ENCODE data around the gene MAN2C1.

MAN2C1 gene

DNA sequence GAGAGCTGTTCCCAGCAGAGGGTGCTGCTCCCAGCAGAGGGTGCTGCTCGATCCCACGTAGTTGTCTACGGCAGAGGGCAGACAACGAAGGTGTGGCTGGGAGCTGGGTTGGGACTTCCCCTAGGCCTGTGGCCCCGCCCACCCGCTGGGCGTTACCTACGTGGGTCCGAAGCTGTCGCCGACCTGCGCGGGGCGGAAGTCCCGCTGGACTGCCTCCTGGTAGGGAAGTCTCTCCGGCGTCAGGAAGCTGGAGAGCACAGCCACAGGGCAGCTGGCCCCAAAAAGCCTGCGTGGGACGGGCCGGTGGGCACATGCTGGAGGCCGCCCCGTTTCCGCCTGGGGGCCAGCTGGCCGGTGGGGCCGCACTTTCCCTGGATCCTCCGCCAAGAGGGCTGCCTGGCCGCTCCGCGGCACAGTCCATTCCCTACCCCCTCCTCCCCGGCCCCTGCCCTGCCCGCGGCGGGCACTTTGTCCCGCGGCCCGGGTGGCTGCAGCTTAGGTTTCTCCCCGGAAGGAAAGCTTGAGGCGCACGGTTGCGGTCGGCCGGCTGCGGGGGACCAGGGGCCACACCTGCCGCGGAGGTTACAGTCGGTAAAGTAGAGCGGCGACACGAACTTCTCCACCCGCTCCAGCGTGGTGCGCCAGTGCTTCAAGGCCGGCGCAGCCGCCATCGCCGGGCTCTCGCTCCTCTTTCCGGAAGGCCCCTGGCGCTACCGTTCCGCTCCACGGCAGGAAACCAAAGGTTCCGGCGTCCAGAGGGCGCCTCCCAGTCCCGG lies at the start of gene MAN2C1:
TSS of gene MAN2C1 (minus strand) at position 695 of the 776 bp plus-strand sequence. CDS start at position 671, 24 bp downstream.
- ChIA-PET POLR2A (interaction anchor here (0.5 to 5.9 kb wide), 43 partner anchors 8 to 591 kb away, joined by 3 to 139 read pairs (median 4); partner anchors contain the start of genes COMMD4, IMP3, NEIL1 and PPCDC), CTCF (interaction anchor here (0.5 to 2.9 kb wide), 32 partner anchors 10 to 712 kb away, joined by 3 to 24 read pairs (median 4); partner anchors contain the start of genes IMP3, SIN3A and SNX33)

DNA sequence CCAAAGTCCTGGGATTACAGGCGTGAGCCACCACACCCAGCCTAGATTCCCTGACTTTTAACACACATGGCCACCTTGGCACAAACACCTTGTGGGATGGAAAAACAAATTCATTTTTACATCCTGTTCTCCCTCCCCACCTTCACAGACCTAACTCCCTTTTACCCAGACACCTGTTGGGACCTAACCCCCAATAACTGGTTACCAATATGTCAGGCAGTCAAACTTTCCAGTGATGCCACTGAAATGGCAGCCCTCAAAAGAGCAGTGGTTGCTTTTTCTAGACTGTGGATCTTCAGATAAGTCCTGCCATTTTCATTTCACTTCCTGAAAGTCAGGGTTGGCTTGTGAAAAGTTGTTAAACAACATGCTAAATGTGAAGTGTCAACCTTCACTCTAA lies 48.2 kb upstream of the MAN2C1 start:
- no peak for DNase-seq (ENCODE audit: extremely low spot score)
- CTCF ChIA-PET, result no interaction called here
- TF ChIP-seq NFRKB (IDR thresholded peaks at IDR 0.05) (no peak), FOXM1 (IDR thresholded peaks at IDR 0.05; ENCODE audit: borderline replicate concordance) (no peak), ELF4 (IDR thresholded peaks at IDR 0.05) (no peak), CTBP1 (IDR thresholded peaks at IDR 0.05; ENCODE audit: borderline replicate concordance) (no peak)
- TF ChIP-seq, protein P1, sequence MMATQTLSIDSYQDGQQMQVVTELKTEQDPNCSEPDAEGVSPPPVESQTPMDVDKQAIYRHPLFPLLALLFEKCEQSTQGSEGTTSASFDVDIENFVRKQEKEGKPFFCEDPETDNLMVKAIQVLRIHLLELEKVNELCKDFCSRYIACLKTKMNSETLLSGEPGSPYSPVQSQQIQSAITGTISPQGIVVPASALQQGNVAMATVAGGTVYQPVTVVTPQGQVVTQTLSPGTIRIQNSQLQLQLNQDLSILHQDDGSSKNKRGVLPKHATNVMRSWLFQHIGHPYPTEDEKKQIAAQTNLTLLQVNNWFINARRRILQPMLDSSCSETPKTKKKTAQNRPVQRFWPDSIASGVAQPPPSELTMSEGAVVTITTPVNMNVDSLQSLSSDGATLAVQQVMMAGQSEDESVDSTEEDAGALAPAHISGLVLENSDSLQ (IDR thresholded peaks at IDR 0.05), result no peak
- POLR2A ChIA-PET, result interaction anchor here (1.1 to 1.6 kb wide), 3 partner anchors 35 to 38 kb away, joined by 4 read pairs; partner anchors contain the start of gene SIN3A

More for the DNA sequence above, at the start of gene MAN2C1:
- TF ChIP-seq HDGF (IDR thresholded peaks at IDR 0.05; ENCODE audit: borderline replicate concordance), result no peak
- peak; percentile 76 for TF ChIP-seq ARNT (IDR thresholded peaks at IDR 0.05)
- peak; percentile 70 for TF ChIP-seq ELF4 (IDR thresholded peaks at IDR 0.05)
- peak; percentile 50; the same call in 1 of the 2 replicates for TF ChIP-seq FOXM1 (IDR thresholded peaks at IDR 0.05; ENCODE audit: borderline replicate concordance)
- peak; percentile 79 for TF ChIP-seq NFRKB (IDR thresholded peaks at IDR 0.05)
- TF ChIP-seq CTBP1 (IDR thresholded peaks at IDR 0.05; ENCODE audit: borderline replicate concordance), result peak; percentile 94
- TF ChIP-seq TARDBP (IDR thresholded peaks at IDR 0.05), result 0 out of 2 replicates have a peak, but pooled peaks have one; percentile 25
- peak; percentile 75; the same call in 1 of the 2 replicates for TF ChIP-seq LEF1 (IDR thresholded peaks at IDR 0.05; ENCODE audit: borderline replicate concordance)
- TF ChIP-seq SUZ12 (IDR thresholded peaks at IDR 0.05), result no peak
- no peak for TF ChIP-seq FOXA1 (IDR thresholded peaks at IDR 0.05)
- no peak for TF ChIP-seq SP1 (IDR thresholded peaks at IDR 0.05)
- peak; percentile 98 for DNase-seq (ENCODE audit: extremely low spot score)

DNA sequence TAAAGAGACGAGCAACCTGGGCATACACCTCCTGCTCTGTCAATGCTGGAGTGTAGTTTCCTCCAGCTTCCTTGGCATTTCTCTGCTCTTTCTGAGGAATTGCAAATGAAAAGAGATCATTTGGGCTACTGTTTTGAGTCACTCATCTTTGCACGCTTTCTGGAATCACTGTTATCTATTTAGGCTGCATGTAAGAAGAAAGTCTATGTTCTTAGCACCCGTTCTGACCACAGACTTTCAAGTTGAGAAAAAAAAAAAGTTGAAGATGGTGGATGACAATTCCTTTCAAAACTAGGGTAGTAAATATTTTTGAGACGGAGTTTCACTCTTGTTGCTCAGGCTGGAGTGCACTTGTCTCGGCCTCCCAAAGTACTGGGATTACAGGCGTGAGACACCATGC lies 41.8 kb upstream of the MAN2C1 start:
- no peak for TF ChIP-seq LEF1 (IDR thresholded peaks at IDR 0.05; ENCODE audit: borderline replicate concordance)
- TF ChIP-seq L3MBTL2 (conservative IDR thresholded peaks at IDR 0.05), result no peak
- TF ChIP-seq FOXA1 (IDR thresholded peaks at IDR 0.05), result no peak
- no peak for TF ChIP-seq BHLHE40 (IDR thresholded peaks at IDR 0.05; ENCODE audit: borderline replicate concordance)
- TF ChIP-seq SUZ12 (IDR thresholded peaks at IDR 0.05), result no peak
- no peak for TF ChIP-seq ELF4 (IDR thresholded peaks at IDR 0.05)
- TF ChIP-seq ZNF384 (IDR thresholded peaks at IDR 0.05), result no peak
- TF ChIP-seq HDGF (IDR thresholded peaks at IDR 0.05; ENCODE audit: borderline replicate concordance), result no peak
- no peak for TF ChIP-seq SP1 (IDR thresholded peaks at IDR 0.05)
- no peak for TF ChIP-seq ARNT (IDR thresholded peaks at IDR 0.05)
- no peak for TF ChIP-seq CTBP1 (IDR thresholded peaks at IDR 0.05; ENCODE audit: borderline replicate concordance)
- TF ChIP-seq FOXK2 (IDR thresholded peaks at IDR 0.05), result no peak
- no peak for DNase-seq (ENCODE audit: extremely low spot score)
- POLR2A ChIA-PET, result no interaction called here
- CTCF ChIA-PET, result no interaction called here

DNA sequence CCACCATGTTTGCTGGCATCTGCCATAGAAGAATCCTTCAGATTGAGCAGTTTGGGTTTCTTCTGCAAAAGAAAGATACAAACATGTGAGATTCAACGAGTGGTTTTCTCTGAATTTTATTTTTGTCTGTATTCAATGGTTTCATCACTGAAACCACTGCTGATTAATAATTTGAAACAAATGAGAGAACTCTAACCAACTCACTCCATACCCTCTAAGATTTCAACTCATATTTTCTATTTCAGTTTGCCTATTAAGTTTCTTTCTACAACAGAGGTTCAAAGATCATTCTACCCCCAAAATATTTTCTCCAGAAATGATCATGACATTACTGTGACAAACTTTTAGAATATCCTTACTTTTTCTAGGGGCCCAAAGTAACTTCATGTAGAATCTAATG lies 38.7 kb upstream of the MAN2C1 start:
- CTCF ChIA-PET, result no interaction called here
- no peak for DNase-seq (ENCODE audit: extremely low spot score)
- POLR2A ChIA-PET, result interaction anchor here (0.9 to 4.2 kb wide), 2 partner anchors 39 to 47 kb away, joined by 3 to 15 read pairs; partner anchors contain the start of gene MAN2C1
- TF ChIP-seq SP1 (IDR thresholded peaks at IDR 0.05) (no peak), TARDBP (IDR thresholded peaks at IDR 0.05) (no peak), ARNT (IDR thresholded peaks at IDR 0.05) (no peak), HDGF (IDR thresholded peaks at IDR 0.05; ENCODE audit: borderline replicate concordance) (no peak), LEF1 (IDR thresholded peaks at IDR 0.05; ENCODE audit: borderline replicate concordance) (no peak), NFRKB (IDR thresholded peaks at IDR 0.05) (no peak), FOXM1 (IDR thresholded peaks at IDR 0.05; ENCODE audit: borderline replicate concordance) (no peak), ZNF384 (IDR thresholded peaks at IDR 0.05) (no peak), FOXK2 (IDR thresholded peaks at IDR 0.05) (no peak), L3MBTL2 (conservative IDR thresholded peaks at IDR 0.05) (no peak), FOXA1 (IDR thresholded peaks at IDR 0.05) (no peak), SUZ12 (IDR thresholded peaks at IDR 0.05) (no peak), ELF4 (IDR thresholded peaks at IDR 0.05) (no peak), BHLHE40 (IDR thresholded peaks at IDR 0.05; ENCODE audit: borderline replicate concordance) (no peak), CTBP1 (IDR thresholded peaks at IDR 0.05; ENCODE audit: borderline replicate concordance) (no peak)
- TF ChIP-seq, protein P1 (IDR thresholded peaks at IDR 0.05), result no peak

DNA sequence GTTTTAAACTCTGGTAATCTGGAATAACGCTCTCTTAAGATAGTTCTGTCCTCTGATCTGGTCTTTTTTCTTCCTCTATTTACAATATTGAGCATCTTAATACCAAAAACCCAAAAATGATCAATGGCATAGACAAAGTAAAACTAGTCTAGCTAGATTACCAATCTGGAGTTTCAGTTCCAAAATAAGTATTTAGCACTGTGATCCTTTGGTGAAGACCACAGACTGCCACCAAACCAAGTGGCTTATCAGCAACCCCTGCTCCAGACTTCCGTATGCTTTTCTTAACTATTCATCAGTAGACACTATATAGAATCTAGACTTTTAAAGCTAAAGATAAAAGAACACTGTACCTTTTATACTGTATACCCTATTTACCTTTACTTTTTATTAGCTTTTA lies 35.5 kb upstream of the MAN2C1 start:
- CTCF ChIA-PET, result no interaction called here
- POLR2A ChIA-PET, result interaction anchor here (4.2 kb wide), 1 partner anchor 36 kb away, joined by 15 read pairs; the partner anchor contains the start of gene MAN2C1
- DNase-seq (ENCODE audit: extremely low spot score), result no peak
- TF ChIP-seq LEF1 (IDR thresholded peaks at IDR 0.05; ENCODE audit: borderline replicate concordance) (no peak), ZNF384 (IDR thresholded peaks at IDR 0.05) (no peak), SP1 (IDR thresholded peaks at IDR 0.05) (no peak), NFRKB (IDR thresholded peaks at IDR 0.05) (no peak), HDGF (IDR thresholded peaks at IDR 0.05; ENCODE audit: borderline replicate concordance) (no peak)

DNA sequence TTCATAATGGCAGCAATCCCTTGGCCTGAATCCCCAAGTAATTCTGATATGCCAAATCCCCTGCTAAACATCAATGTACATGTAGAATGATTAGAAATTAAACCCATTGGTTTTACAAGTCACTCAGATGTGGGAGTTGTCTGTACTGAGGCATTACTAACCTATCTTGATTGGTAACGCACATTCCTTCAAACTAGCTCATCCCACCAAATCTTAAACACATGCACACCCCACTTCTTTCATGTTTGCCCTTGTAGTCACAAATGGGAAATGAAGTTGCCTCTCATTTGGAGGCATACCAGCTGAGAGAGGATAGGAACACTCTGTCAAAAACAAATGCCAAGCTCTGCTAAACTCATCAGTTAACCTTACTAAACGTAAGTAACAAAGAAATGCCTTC lies 29.1 kb upstream of the MAN2C1 start:
- no peak for DNase-seq (ENCODE audit: extremely low spot score)
- ChIA-PET CTCF (interaction anchor here (0.5 kb wide), 1 partner anchor 94 kb away, joined by 5 read pairs; no protein-coding TSS in a partner anchor), POLR2A (interaction anchor here (0.8 to 2.4 kb wide), 2 partner anchors 29 to 57 kb away, joined by 3 to 6 read pairs; partner anchors contain the start of gene MAN2C1)
- no peak for TF ChIP-seq SUZ12 (IDR thresholded peaks at IDR 0.05)
- TF ChIP-seq NFRKB (IDR thresholded peaks at IDR 0.05), result no peak
- no peak for TF ChIP-seq BHLHE40 (IDR thresholded peaks at IDR 0.05; ENCODE audit: borderline replicate concordance)
- TF ChIP-seq LEF1 (IDR thresholded peaks at IDR 0.05; ENCODE audit: borderline replicate concordance), result no peak
- TF ChIP-seq, protein P1 (IDR thresholded peaks at IDR 0.05), result no peak
- no peak for TF ChIP-seq SP1 (IDR thresholded peaks at IDR 0.05)
- no peak for TF ChIP-seq HDGF (IDR thresholded peaks at IDR 0.05; ENCODE audit: borderline replicate concordance)
- no peak for TF ChIP-seq FOXA1 (IDR thresholded peaks at IDR 0.05)
- no peak for TF ChIP-seq TARDBP (IDR thresholded peaks at IDR 0.05)
- TF ChIP-seq ZNF384 (IDR thresholded peaks at IDR 0.05), result no peak
- no peak for TF ChIP-seq FOXK2 (IDR thresholded peaks at IDR 0.05)
- TF ChIP-seq ELF4 (IDR thresholded peaks at IDR 0.05), result no peak
- no peak for TF ChIP-seq FOXM1 (IDR thresholded peaks at IDR 0.05; ENCODE audit: borderline replicate concordance)
- TF ChIP-seq L3MBTL2 (conservative IDR thresholded peaks at IDR 0.05), result no peak
- TF ChIP-seq CTBP1 (IDR thresholded peaks at IDR 0.05; ENCODE audit: borderline replicate concordance), result no peak
- TF ChIP-seq ARNT (IDR thresholded peaks at IDR 0.05), result no peak
